Adrenal gland (tissue), 12 donors: Measurements from ENCODE around the gene FAM89A. TPM values are rescaled to one million over a fixed set of nuclear protein-coding genes. Genes with fewer than 3 reads are reported as not detected.

Experiments used
- DNase-seq, 7 donors: peaks; one replicate each; pipeline ENCODE4 v3.0.0-alpha.2; 2019 to 2020
- H3K27ac ChIP-seq, 5 donors: fragments of 200-600 bp; sonication (generic) in 4 of 5; 1 replicate in 3 of 5; 2 replicates in 2 of 5; pipeline versions ENCODE4 v1.5.1 to v1.8.0; 2016 to 2020; ENCODE audit warnings: mild to moderate bottlenecking in 1 of 5
- H3K27me3 ChIP-seq: fragments of 200-600 bp; 2 replicates; pipeline ENCODE4 v1.8.0; 2021
- H3K36me3 ChIP-seq, 2 donors: fragments of 200-600 bp; replicated peaks in 1 of 2; 1 replicate in 1 of 2; 2 replicates in 1 of 2; pipeline versions ENCODE4 v1.5.1 to v1.8.0; 2018 to 2022
- H3K4me1 ChIP-seq, 2 donors: fragments of 200-600 bp; replicated peaks in 1 of 2; 1 replicate in 1 of 2; 2 replicates in 1 of 2; pipeline versions ENCODE4 v1.5.1 to v1.8.0; 2018 to 2021
- H3K4me3 ChIP-seq, 4 donors: fragments of 200-600 bp; sonication (generic) in 3 of 4; one replicate each; pipeline ENCODE4 v1.5.1; 2016 to 2018
- H3K9me3 ChIP-seq, 3 donors: fragments of 200-600 bp; sonication (generic) in 1 of 3; replicated peaks in 1 of 3; 1 replicate in 2 of 3; 2 replicates in 1 of 3; pipeline versions ENCODE4 v1.5.1 to v1.8.0; 2016 to 2021
- POLR2A ChIP-seq, 2 donors: fragments of 450-650 bp; IDR thresholded peaks; one replicate each; pipeline ENCODE4 v1.6.1; 2017; ENCODE audit warnings: antibody characterized with exemption in 2 of 2, mild to moderate bottlenecking in 2 of 2, moderate library complexity in 1 of 2
- WGBS, 4 donors: extraction: QIAGEN DNeasy Blood & Tissue Kit in 2 of 4; methylation state at CpG; one replicate each; pipeline versions ENCODE4 v1.1.5 to v1.1.7; 2013 to 2017; 5-methylcytosine and 5-hydroxymethylcytosine counted together
- intact Hi-C, 2 donors: fragments of 100-400 bp; cut with DNase I; formaldehyde crosslinking; loops; one replicate each; pipeline versions ENCODE4 v1.14.1 to v1.15.0; 2022 to 2023
- polyA plus RNA-seq, 3 donors: library from polyadenylated mRNA; stranded (reverse); fragments of 200-250 nt in 2 of 3; fragments of 350-450 nt in 1 of 3; fragmentation: Illumina TruSeq in 1 of 3; extraction: RNeasy Lipid Tissue Mini Kit (QIAGEN cat#74804) in 1 of 3; gene quantifications; one replicate each; pipeline ENCODE4 v1.2.3, GENCODE V29; 2013 to 2014
- total RNA-seq, 9 donors: library from RNA; depleted of rRNA in 4 of 9; stranded (reverse); fragments of >200 nt in 4 of 9; fragments of 120-200 nt in 1 of 9; fragmentation: NEBNext Ultra II Directional in 1 of 9; extraction: Animal tissue kit (Norgen Biotek cat#: 25700) in 1 of 9; gene quantifications; one replicate each; pipeline versions ENCODE4 v1.1.0 to v1.2.4, GENCODE V29; 2013 to 2023
- TF ChIP-seq, protein P1 (sequence below), 6 experiments: fragments of 450-650 bp in 4 of 6; fragments of 200-600 bp in 2 of 6; sonication (generic) in 1 of 6; IDR thresholded peaks; 1 replicate in 5 of 6; 2 replicates in 1 of 6; pipeline versions ENCODE4 v1.5.1 to v1.8.0; 2016 to 2021; ENCODE audit warnings: antibody characterized with exemption in 6 of 6, mild to moderate bottlenecking in 2 of 6, moderate library complexity in 1 of 6
- donor health status: healthy with polysubstance abuse.
- donor health status: Bipolar disorder and iron deficiency.
- donor health status: DM: yes; HTN: yes; CAD: no.
- donor health status: DM: no; HTN: no; CAD: no.
- donor health status: DM: no; HTN: no; CAD: no.
- donor health status: DM: yes; HTN: yes; CAD: no.

FAM89A gene
- total and polyA plus RNA-seq, 12 donors = 11.3 to 59.4 (median 33.0) TPM

DNA sequence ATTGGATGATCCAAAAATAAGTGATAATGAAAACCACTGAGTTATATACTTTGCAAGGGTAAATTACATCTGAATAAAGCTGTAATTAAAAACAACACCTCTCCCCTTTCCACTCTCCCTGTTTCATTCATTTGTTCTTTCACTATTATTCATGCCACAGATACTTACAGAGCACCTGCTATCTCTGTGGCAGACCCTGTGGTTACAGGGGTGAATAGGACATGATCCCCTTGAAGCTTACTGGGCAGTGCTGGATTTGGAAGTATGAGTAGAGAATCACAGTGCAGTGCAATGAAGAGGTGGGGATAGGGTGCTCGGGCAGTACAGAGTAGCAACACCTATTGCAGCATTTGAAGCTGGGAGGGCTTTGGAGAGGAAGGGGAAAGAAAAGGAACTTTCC lies 39.4 kb downstream of the FAM89A start:
- TF ChIP-seq, protein P1, sequence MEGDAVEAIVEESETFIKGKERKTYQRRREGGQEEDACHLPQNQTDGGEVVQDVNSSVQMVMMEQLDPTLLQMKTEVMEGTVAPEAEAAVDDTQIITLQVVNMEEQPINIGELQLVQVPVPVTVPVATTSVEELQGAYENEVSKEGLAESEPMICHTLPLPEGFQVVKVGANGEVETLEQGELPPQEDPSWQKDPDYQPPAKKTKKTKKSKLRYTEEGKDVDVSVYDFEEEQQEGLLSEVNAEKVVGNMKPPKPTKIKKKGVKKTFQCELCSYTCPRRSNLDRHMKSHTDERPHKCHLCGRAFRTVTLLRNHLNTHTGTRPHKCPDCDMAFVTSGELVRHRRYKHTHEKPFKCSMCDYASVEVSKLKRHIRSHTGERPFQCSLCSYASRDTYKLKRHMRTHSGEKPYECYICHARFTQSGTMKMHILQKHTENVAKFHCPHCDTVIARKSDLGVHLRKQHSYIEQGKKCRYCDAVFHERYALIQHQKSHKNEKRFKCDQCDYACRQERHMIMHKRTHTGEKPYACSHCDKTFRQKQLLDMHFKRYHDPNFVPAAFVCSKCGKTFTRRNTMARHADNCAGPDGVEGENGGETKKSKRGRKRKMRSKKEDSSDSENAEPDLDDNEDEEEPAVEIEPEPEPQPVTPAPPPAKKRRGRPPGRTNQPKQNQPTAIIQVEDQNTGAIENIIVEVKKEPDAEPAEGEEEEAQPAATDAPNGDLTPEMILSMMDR (IDR thresholded peaks at IDR 0.05) = no peak
- TF ChIP-seq POLR2A (IDR thresholded peaks at IDR 0.05) = no peak
- Histone ChIP-seq H3K4me3 (no peak overlapping the region), H3K36me3 (peaks cover 0 to 54% of the 10 kb centered on the region in 2 donors), H3K27ac (no peak overlapping the region), H3K4me1 (no peaks in the 10 kb centered on the region), H3K27me3 (no peaks in the 10 kb centered on the region), H3K9me3 (peaks cover 0 to 6% (median 0%) of the 10 kb centered on the region in 3 donors)
- DNase-seq = no peak
- intact Hi-C loops = no loop called here
- 96 to 100% (median 100%) methylated on average over 1 of the region's 1 CpG for WGBS, 4 donors

DNA sequence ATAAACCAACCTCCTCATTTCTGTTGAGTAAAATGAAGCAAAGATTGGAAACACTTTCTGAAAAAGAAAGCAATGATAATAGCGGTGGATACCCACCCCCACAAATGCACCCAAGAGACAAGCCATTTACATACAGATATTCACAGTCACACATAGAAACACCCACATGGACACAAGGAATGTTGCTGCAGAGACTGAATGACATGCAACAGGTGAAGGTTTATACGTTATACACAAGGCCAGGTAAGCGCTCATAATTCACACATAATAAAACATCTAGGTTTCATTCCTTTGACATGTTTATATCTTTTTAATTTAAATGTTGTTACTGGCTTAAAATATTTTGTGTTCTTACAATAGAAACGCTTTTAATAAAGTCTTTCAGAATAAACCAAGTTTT lies 39.9 kb downstream of the FAM89A start:
- TF ChIP-seq POLR2A (IDR thresholded peaks at IDR 0.05) = no peak
- 95 to 97% (median 95%) methylated on average over 4 of the region's 4 CpGs for WGBS, 4 donors
- H3K36me3 ChIP-seq = peaks cover 0 to 58% of the 10 kb centered on the region in 2 donors

DNA sequence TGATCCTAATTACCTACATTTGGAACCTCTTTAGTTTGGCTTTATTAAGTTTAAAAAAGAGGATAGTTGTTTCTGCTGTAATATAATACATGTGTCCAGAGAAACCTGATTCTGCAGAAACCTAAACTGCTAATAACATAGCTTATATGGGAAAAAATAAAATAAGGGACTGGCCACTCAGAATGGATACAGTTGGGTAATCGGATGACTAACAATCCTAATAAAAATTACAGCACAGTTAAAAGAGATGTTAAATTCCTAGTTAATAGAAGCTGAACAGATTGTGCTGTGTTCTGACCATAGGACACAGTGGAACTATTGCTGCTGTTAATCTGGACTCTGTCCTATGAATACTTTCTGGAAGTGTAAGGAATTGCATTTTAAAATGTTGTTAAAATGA lies 45.2 kb downstream of the FAM89A start:
- TF ChIP-seq, protein P1 (IDR thresholded peaks at IDR 0.05) = no peak
- TF ChIP-seq POLR2A (IDR thresholded peaks at IDR 0.05) = no peak
- WGBS, 4 donors = 94 to 98% (median 97%) methylated on average over 1 of the region's 1 CpG
- intact Hi-C loops = no loop called here
- Histone ChIP-seq H3K27me3 (no peaks in the 10 kb centered on the region), H3K27ac (no peak overlapping the region), H3K4me3 (no peak overlapping the region), H3K36me3 (peaks cover 0 to 79% of the 10 kb centered on the region in 2 donors), H3K4me1 (no peaks in the 10 kb centered on the region), H3K9me3 (no peaks in the 10 kb centered on the region)
- DNase-seq = no peak

More for the DNA sequence above, 39.9 kb downstream of the FAM89A start:
- Histone ChIP-seq H3K27me3 (no peaks in the 10 kb centered on the region), H3K27ac (no peak overlapping the region), H3K4me1 (no peaks in the 10 kb centered on the region), H3K4me3 (no peak overlapping the region), H3K9me3 (peaks cover 0 to 6% (median 0%) of the 10 kb centered on the region in 3 donors)
- DNase-seq = no peak
- intact Hi-C loops = no loop called here

DNA sequence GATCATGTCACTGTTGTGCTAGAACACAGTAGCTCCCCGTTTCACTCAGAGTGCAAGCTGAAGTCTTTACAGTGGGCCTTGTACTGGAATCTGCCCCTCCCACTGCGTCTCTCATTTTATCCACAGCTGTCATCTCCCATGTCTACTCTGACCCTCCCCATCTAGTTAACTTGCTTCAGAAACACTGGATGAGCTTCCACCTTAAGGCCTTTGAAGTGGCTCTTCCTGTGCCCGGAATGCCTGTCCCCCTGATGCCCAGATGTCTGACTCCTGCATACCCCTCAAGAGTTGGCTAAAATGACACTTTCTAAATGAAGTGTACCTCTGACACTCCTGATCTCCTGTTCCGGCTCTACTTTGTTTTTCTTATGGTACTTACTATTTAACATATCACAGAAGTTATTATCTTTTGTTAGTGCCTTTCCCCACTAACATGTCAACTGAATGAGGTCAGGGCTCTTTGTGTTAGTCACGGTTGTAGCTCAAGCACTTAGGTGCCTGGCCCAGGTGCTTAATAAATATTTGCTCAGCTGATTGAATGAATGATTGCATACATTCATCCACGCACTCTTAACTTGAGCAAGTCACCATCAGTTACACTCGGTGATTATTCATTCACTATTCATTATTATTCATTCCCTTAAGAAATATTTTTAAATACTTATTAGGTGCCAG lies 47.8 kb downstream of the FAM89A start:
- peaks cover 0 to 5% of the 10 kb centered on the region in 2 donors for H3K4me1 ChIP-seq
- TF ChIP-seq, protein P1 (IDR thresholded peaks at IDR 0.05) = no peak
- TF ChIP-seq POLR2A (IDR thresholded peaks at IDR 0.05) = no peak
- no peak overlapping the region for H3K27ac ChIP-seq
- H3K36me3 ChIP-seq = peaks cover 0 to 55% of the 10 kb centered on the region in 2 donors
- no peaks in the 10 kb centered on the region for H3K9me3 ChIP-seq
- intact Hi-C loops = no loop called here
- WGBS, 4 donors = 76 to 87% (median 79%) methylated on average over 7 of the region's 7 CpGs
- no peak for DNase-seq
- no peaks in the 10 kb centered on the region for H3K27me3 ChIP-seq
- no peak overlapping the region for H3K4me3 ChIP-seq

DNA sequence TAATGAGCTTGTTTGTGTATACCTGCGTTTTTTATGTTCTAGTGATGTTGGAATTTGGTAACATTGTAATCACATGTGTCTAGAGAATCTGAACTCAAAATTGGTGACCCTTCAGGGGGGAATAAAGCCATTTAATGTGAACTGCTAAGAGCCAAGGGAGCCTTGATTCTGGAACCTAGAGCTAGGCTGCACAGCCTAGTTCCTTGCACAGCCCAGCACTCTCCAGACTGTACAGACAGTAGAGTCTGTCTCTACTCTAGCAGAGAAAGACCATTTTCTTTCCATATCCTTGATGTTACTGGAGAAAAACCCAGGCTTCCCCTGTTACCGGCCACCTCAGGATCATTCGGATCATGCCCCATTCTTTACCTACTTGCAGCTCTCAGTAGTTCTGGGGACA lies 52.6 kb downstream of the FAM89A start:
- H3K9me3 ChIP-seq = no peaks in the 10 kb centered on the region
- intact Hi-C loops = no loop called here
- H3K27me3 ChIP-seq = no peaks in the 10 kb centered on the region
- DNase-seq = no peak
- H3K4me3 ChIP-seq = no peak overlapping the region
- no peak for TF ChIP-seq POLR2A (IDR thresholded peaks at IDR 0.05)
- TF ChIP-seq, protein P1 (IDR thresholded peaks at IDR 0.05) = no peak
- 71 to 90% (median 81%) methylated on average over 3 of the region's 3 CpGs for WGBS, 4 donors
- H3K27ac ChIP-seq = peak overlapping the region in 2 of 5 donors; percentile 13 to 42
- H3K4me1 ChIP-seq = peaks cover 0 to 9% of the 10 kb centered on the region in 2 donors
- peaks cover 0 to 21% of the 10 kb centered on the region in 2 donors for H3K36me3 ChIP-seq
